GF-D8 (cell line): ENCODE results near the gene NGEF.
A peak's percentile ranks its signal among the peaks of the same experiment; 100 is the strongest.
"Not testable (repeated sequence)": the region's sequence is repeated elsewhere in the genome, so short reads cannot be mapped to it uniquely, and the experiment has no call there.

Experiments
- DNase-seq: peaks from one replicate; lab custom pipeline; 2025; lab: John Stamatoyannopoulos, UW

The NGEF gene

GRCh38 chr2:232871835-232872736 is 141.0 kb downstream of the NGEF start:
- no peak for DNase-seq

GRCh38 chr2:232871418-232871834 is 141.6 kb downstream of the NGEF start:
- DNase-seq: no peak

- no peak for DNase-seq
These were observed 142.2 kb downstream of the NGEF start for GRCh38 chr2:232870766-232871371.

- no peak for DNase-seq
These were observed 142.9 kb downstream of the NGEF start, which contains the start of gene SNORC for GRCh38 chr2:232870018-232870765. Gene SNORC (plus strand): TSS chr2:232870264. CDS start chr2:232870342, 78 bp downstream.

- DNase-seq: no peak
These were observed 143.7 kb downstream of the NGEF start for GRCh38 chr2:232869138-232870017.

- no peak for DNase-seq
These were observed 147.0 kb downstream of the NGEF start for GRCh38 chr2:232866104-232866503.

GRCh38 chr2:232865165-232865564 is 147.9 kb downstream of the NGEF start:
- no peak for DNase-seq

- DNase-seq: no peak
These were observed 149.1 kb downstream of the NGEF start for GRCh38 chr2:232863996-232864395.

- no peak for DNase-seq
These were observed 151.7 kb downstream of the NGEF start for GRCh38 chr2:232861353-232861752.

- DNase-seq: no peak
These were observed 152.3 kb downstream of the NGEF start for GRCh38 chr2:232860593-232861241.

GRCh38 chr2:232859385-232859916 is 153.6 kb downstream of the NGEF start:
- no peak for DNase-seq

- DNase-seq: no peak
These were observed 155.9 kb downstream of the NGEF start for GRCh38 chr2:232857158-232857563.

- DNase-seq: no peak
These were observed 159.0 kb downstream of the NGEF start for GRCh38 chr2:232854082-232854481.

GRCh38 chr2:232852676-232853075 is 160.4 kb downstream of the NGEF start:
- DNase-seq: no peak

- DNase-seq: not testable (repeated sequence)
These were observed 161.0 kb downstream of the NGEF start for GRCh38 chr2:232852081-232852480.

- no peak for DNase-seq
These were observed 163.0 kb downstream of the NGEF start for GRCh38 chr2:232850039-232850438.

GRCh38 chr2:232846055-232846454 is 167.0 kb downstream of the NGEF start:
- DNase-seq: no peak

GRCh38 chr2:232843834-232844233 is 169.2 kb downstream of the NGEF start:
- DNase-seq: no peak

- DNase-seq: peak; percentile 25
These were observed 170.4 kb downstream of the NGEF start for GRCh38 chr2:232842689-232843088.

- peak; percentile 92 for DNase-seq
These were observed 173.5 kb downstream of the NGEF start for GRCh38 chr2:232839411-232840079.
